ENCODE data around the gene NOL4. TPM values are rescaled to one million over a fixed set of nuclear protein-coding genes. Genes with fewer than 3 reads are reported as not detected.
"Not testable (repeated sequence)": the region's sequence is repeated elsewhere in the genome, so short reads cannot be mapped to it uniquely, and the experiment has no call there.

NOL4 gene
- total RNA-seq: not detected in 2 replicates

- DNase-seq (ENCODE audit: low read depth): no peak
- H3K4me3 ChIP-seq (ENCODE audit: low read depth, low read length): peak within 1 kb of the TSS; percentile 23
- no peak for TF ChIP-seq CTCF (IDR thresholded peaks at IDR 0.05; ENCODE audit: insufficient read depth, low read depth, low read length)
These were observed at the start of gene NOL4 for GRCh38 chr18:34224423-34225217. Gene NOL4, minus strand, starts transcription at chr18:34224913. Its CDS starts 1,660 bp downstream, at chr18:34223253.

- not testable (repeated sequence) for DNase-seq (ENCODE audit: low read depth); H3K4me3 ChIP-seq (ENCODE audit: low read depth, low read length)
These were observed 41.3 kb upstream of the NOL4 start for GRCh38 chr18:34266029-34266428.

GRCh38 chr18:34261865-34262780, 37.4 kb upstream of the NOL4 start:
- H3K4me3 ChIP-seq (ENCODE audit: low read depth, low read length): no peak overlapping the region
- DNase-seq (ENCODE audit: low read depth): no peak
- TF ChIP-seq CTCF (IDR thresholded peaks at IDR 0.05; ENCODE audit: insufficient read depth, low read depth, low read length): no peak

GRCh38 chr18:34258176-34258575, 33.5 kb upstream of the NOL4 start:
- TF ChIP-seq CTCF (IDR thresholded peaks at IDR 0.05; ENCODE audit: insufficient read depth, low read depth, low read length): no peak
- no peak for DNase-seq (ENCODE audit: low read depth)
- H3K4me3 ChIP-seq (ENCODE audit: low read depth, low read length): no peak overlapping the region

- H3K4me3 ChIP-seq (ENCODE audit: low read depth, low read length): no peak overlapping the region
- no peak for DNase-seq (ENCODE audit: low read depth)
- TF ChIP-seq CTCF (IDR thresholded peaks at IDR 0.05; ENCODE audit: insufficient read depth, low read depth, low read length): no peak
These were observed 27.2 kb upstream of the NOL4 start for GRCh38 chr18:34251919-34252318.

GRCh38 chr18:34248727-34249126, 24.0 kb upstream of the NOL4 start:
- no peak overlapping the region for H3K4me3 ChIP-seq (ENCODE audit: low read depth, low read length)
- DNase-seq (ENCODE audit: low read depth): no peak
- TF ChIP-seq CTCF (IDR thresholded peaks at IDR 0.05; ENCODE audit: insufficient read depth, low read depth, low read length): no peak

GRCh38 chr18:34242739-34243138, 18.0 kb upstream of the NOL4 start:
- no peak for TF ChIP-seq CTCF (IDR thresholded peaks at IDR 0.05; ENCODE audit: insufficient read depth, low read depth, low read length)
- H3K4me3 ChIP-seq (ENCODE audit: low read depth, low read length): no peak overlapping the region
- DNase-seq (ENCODE audit: low read depth): no peak

- not testable (repeated sequence) for DNase-seq (ENCODE audit: low read depth); H3K4me3 ChIP-seq (ENCODE audit: low read depth, low read length)
These were observed 9.2 kb upstream of the NOL4 start for GRCh38 chr18:34233781-34234388.
